Measurements from ENCODE around the gene DNAJC16. TPM values are rescaled to one million over a fixed set of nuclear protein-coding genes. Genes with fewer than 3 reads are reported as not detected.
"Not testable (repeated sequence)": the region's sequence is repeated elsewhere in the genome, so short reads cannot be mapped to it uniquely, and the experiment has no call there.

The DNAJC16 gene
- total RNA-seq, 1 donor from 2014 or later, result 32.5 TPM

GRCh38 chr1:15519625-15520024 lies 7.0 kb upstream of the DNAJC16 start:
- Mint-ChIP-seq H3K4me1 (ENCODE audit: low read depth, unreplicated experiment) (peaks cover 3% of the 10 kb centered on the region), H3K36me3 (ENCODE audit: unreplicated experiment) (peaks cover 4% of the 10 kb centered on the region), H3K4me3 (ENCODE audit: unreplicated experiment) (no peak overlapping the region), H3K9me3 (ENCODE audit: unreplicated experiment) (peaks cover 2% of the 10 kb centered on the region), H3K27ac (ENCODE audit: unreplicated experiment) (no peak overlapping the region), H3K27me3 (ENCODE audit: unreplicated experiment) (peaks cover 2% of the 10 kb centered on the region)
- no peak for DNase-seq
- no peak for TF ChIP-seq CTCF (IDR thresholded peaks at IDR 0.05; ENCODE audit: partially characterized antibody, unreplicated experiment)

- not testable (repeated sequence) for H3K4me3 Mint-ChIP-seq (ENCODE audit: unreplicated experiment); H3K36me3 Mint-ChIP-seq (ENCODE audit: unreplicated experiment); H3K4me1 Mint-ChIP-seq (ENCODE audit: low read depth, unreplicated experiment); H3K9me3 Mint-ChIP-seq (ENCODE audit: unreplicated experiment); H3K27ac Mint-ChIP-seq (ENCODE audit: unreplicated experiment); DNase-seq; H3K27me3 Mint-ChIP-seq (ENCODE audit: unreplicated experiment)
These were observed 5.3 kb upstream of the DNAJC16 start for GRCh38 chr1:15521206-15521906.

GRCh38 chr1:15522551-15522950 lies 4.1 kb upstream of the DNAJC16 start:
- Mint-ChIP-seq H3K4me1 (ENCODE audit: low read depth, unreplicated experiment) (peaks cover 7% of the 10 kb centered on the region), H3K36me3 (ENCODE audit: unreplicated experiment) (peaks cover 4% of the 10 kb centered on the region), H3K4me3 (ENCODE audit: unreplicated experiment) (no peak overlapping the region), H3K27me3 (ENCODE audit: unreplicated experiment) (peaks cover 9% of the 10 kb centered on the region), H3K27ac (ENCODE audit: unreplicated experiment) (no peak overlapping the region), H3K9me3 (ENCODE audit: unreplicated experiment) (peaks cover 6% of the 10 kb centered on the region)
- no peak for TF ChIP-seq CTCF (IDR thresholded peaks at IDR 0.05; ENCODE audit: partially characterized antibody, unreplicated experiment)
- DNase-seq, result no peak

GRCh38 chr1:15523104-15524020 lies 3.3 kb upstream of the DNAJC16 start:
- H3K9me3 Mint-ChIP-seq (ENCODE audit: unreplicated experiment), result peaks cover 6% of the 10 kb centered on the region
- H3K27ac Mint-ChIP-seq (ENCODE audit: unreplicated experiment), result peak overlapping the region; percentile 54
- H3K36me3 Mint-ChIP-seq (ENCODE audit: unreplicated experiment), result peaks cover 4% of the 10 kb centered on the region
- DNase-seq, result no peak
- peaks cover 8% of the 10 kb centered on the region for H3K4me1 Mint-ChIP-seq (ENCODE audit: low read depth, unreplicated experiment)
- no peak for TF ChIP-seq CTCF (IDR thresholded peaks at IDR 0.05; ENCODE audit: partially characterized antibody, unreplicated experiment)
- H3K4me3 Mint-ChIP-seq (ENCODE audit: unreplicated experiment), result peak overlapping the region; percentile 92
- peaks cover 9% of the 10 kb centered on the region for H3K27me3 Mint-ChIP-seq (ENCODE audit: unreplicated experiment)

GRCh38 chr1:15524021-15524282 lies 2.7 kb upstream of the DNAJC16 start, which contains the start of gene CASP9:
CASP9 (minus strand) TSS chr1:15524215; CDS start chr1:15524200, 15 bp downstream.
- H3K9me3 Mint-ChIP-seq (ENCODE audit: unreplicated experiment), result peaks cover 6% of the 10 kb centered on the region
- peaks cover 8% of the 10 kb centered on the region for H3K4me1 Mint-ChIP-seq (ENCODE audit: low read depth, unreplicated experiment)
- peak within 1 kb of the TSS; percentile 98 for H3K27ac Mint-ChIP-seq (ENCODE audit: unreplicated experiment)
- no peak for DNase-seq
- H3K4me3 Mint-ChIP-seq (ENCODE audit: unreplicated experiment), result peak within 1 kb of the TSS; percentile 92
- H3K27me3 Mint-ChIP-seq (ENCODE audit: unreplicated experiment), result peaks cover 9% of the 10 kb centered on the region
- no peak for TF ChIP-seq CTCF (IDR thresholded peaks at IDR 0.05; ENCODE audit: partially characterized antibody, unreplicated experiment)
- peaks cover 4% of the 10 kb centered on the region for H3K36me3 Mint-ChIP-seq (ENCODE audit: unreplicated experiment)

All from glutamatergic neuron (in vitro differentiated cells).